KG1 (cell line): ENCODE data around the gene ARHGAP30.

ENCODE experiments used
- DNase-seq: peaks from one replicate; lab custom pipeline; 2025; lab: John Stamatoyannopoulos, UW

Gene ARHGAP30

DNA sequence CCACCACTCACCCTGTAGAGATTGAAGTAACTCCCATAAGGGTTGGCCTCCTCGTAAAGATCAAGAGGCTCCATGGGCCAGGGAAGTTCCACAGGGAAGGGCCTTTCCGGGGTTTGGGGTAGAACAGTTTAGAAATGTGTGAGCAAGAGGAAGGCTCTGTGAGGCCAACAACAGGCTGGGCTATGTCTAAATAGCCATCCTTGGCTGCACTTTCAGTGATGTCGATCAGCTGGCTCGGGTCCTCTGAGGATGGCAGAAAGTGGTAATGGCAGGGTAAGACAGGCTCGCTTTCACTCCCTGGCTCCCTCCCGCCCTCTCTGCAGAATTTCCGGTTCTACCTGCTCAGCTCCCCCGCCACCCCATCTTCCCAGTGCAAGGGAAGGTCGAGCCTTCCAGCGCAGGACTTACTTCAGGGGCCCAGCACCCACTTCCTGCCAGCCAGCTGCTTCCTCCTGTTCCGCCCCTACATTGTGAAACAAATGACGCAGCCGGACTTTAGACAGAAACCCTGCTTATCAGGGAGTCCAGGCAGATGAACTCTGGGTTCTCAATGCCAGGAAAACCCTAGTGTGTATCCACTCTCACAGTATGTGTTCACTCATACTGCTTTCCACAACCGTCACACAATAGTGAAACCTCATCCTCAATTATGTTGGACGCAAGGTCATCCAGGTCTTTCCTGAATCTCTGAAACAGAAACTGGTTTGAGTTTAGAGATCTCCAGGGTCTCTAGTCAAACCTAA is 56.0 kb downstream of the ARHGAP30 start:
- DNase-seq, result peak; percentile 96

- DNase-seq, result peak; percentile 73
Measured at GRCh38 chr1:161013131-161013487, 56.6 kb downstream of the ARHGAP30 start.

GRCh38 chr1:161012420-161012819 is 57.3 kb downstream of the ARHGAP30 start:
- no peak for DNase-seq

DNA sequence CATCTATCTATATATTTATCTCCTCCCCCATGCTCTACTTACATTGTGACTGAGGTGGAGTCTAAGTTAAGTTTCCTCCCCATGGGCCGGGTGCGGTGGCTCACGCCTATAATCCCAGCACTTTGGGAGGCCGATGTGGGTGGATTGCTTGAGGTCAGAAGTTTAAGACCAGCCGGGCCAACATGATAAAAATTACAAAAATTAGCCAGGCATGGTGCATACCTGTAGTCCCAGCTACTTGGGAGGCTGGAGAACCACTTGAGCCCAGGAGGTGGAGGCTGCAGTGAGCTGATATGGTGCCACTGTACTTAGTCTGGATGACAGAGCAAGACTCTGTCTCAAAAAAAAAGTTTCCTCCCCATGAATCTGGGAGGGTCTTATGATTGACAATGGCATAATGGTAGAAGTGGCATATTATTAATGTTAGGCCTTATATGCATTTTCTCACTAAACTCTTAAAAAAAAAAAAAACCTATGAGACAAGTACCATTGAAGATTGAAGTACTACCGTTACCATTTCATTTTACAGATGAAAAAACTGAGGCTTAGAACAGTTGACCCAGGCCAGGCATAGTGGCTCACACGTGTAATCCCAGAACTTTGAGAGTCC is 60.0 kb downstream of the ARHGAP30 start:
- DNase-seq, result no peak

DNA sequence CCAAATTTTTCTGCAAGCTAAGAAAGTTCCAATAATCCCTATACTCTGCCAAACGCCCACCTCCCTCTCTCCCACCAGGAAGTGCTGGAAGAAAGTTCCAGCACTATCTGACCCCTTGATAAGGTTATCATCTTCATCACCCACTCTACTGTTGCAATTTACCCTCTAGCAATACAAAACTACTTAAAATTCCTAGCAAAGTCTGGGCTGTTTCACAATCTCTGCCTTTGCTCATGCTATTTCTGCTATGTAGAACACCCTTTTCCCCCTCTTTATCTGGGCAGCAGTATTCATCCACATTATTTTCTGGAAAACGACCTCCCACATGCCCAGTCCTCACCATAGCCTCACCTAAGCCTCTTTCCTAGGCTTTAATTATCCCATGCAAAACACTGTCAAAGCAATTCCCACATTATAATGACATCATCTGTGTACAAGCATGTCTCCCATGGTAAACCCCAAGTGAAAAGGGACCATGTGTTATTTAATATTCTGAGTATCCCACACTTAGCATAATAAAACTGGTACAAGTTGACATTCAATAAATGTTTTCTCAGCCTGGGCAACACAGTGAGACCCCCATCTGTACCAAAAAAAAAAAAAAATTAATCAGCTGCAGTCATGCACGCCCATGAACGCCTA is 60.7 kb downstream of the ARHGAP30 start:
- DNase-seq, result no peak

DNA sequence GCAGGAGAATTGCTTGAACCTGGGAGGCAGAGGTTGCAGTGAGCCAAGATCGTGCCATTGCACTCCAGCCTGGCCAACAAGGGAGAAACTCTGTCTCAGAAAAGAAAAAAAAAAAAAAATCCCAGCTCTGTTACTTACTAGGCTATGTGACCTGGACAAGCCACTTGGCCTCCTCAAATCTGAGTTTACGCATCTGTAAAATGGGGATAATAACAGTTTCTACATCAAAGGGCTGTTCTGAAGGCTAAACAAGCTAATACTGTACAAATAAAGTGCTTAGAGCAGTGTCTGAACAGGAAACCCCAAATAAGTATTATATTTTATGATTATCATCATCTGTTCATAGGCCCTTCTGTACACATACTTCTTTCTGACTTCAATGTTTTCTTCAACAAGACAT is 62.3 kb downstream of the ARHGAP30 start:
- no peak for DNase-seq

DNA sequence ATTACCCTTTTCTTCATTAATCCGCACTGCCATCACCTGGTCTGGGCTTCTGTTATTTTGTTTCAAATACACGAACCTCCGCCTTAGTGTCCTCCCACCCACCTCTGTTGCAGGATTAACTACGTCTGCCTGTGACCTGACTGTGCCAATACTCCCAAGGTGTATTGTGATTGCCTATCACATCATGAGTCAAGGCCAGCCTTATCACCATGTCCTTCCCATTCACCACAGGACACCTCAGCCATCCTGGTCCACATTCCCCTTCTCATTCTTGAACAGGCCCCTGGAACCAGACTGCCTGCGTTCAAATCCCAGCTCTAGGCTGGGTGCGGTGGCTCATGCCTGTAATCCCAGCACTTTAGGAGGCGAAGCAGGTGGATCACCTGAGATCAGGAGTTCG is 63.1 kb downstream of the ARHGAP30 start:
- no peak for DNase-seq

DNA sequence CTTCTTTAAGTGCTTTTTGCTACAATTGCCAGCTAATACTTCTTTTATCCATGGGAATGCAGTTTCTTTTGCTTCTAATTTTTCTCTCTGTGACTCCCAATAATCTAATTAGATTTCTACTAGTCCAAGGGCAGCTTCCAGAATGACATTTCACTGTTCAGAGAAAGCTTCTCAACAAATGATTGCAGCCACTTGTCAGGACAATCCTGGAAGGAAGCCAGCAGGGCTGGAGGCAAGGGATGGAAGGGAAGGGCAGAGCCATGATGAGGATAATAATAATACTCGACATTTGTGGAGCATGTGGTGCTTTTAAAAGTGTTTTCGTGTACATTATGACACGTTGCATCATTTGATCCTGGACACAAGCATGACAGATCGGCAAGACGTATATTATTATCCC is 68.2 kb downstream of the ARHGAP30 start:
- DNase-seq, result no peak

- DNase-seq, result no peak
Measured at GRCh38 chr1:161000736-161001480, 68.8 kb downstream of the ARHGAP30 start.

GRCh38 chr1:160999376-160999775 is 70.3 kb downstream of the ARHGAP30 start:
- DNase-seq, result no peak

DNA sequence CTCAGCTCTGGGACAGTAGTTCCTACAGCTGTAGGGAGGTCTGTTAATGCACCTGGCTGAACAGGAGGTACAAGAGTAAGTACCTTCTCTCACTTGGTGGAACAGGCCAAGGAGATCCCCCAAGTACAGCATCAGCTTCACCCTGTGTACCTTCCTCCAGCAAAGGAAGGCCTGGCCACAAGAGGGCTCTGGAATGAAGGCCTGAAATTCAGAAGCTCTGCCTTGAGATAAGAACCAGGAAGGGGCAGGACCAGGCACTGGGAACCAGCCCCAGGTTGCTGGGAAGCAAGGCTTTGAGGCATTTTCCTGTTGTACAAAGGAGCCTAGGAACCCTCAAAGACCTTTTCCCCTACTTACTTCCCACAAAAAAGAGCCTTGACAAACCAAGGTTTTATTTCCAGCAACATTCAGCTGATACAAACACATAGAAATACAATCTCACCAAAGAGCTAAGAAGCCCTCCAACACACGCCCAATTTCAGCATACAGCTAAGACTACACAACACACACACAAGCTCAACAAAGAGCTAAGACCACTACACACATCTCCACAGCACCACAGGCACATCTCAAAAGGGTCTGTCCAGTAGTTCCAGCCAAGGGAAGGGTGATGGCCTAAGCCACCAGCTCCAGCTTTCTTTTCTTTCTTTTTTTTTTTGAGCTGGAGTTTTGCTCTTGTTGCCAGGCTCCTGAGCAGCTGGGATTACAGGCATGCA is 72.2 kb downstream of the ARHGAP30 start:
- peak; percentile 22 for DNase-seq
